GM23338 (cell line): ENCODE results near the gene DCAF7.

Experiments used
- CREB1 ChIP-seq: fragments of 250-450 bp; sonication (Bioruptor Pico); IDR thresholded peaks from 2 replicates; pipeline ENCODE4 v1.5.0; 2020; ENCODE audit warnings: low read depth, mild to moderate bottlenecking, moderate library complexity
- EZH2 ChIP-seq: fragments of 200-600 bp; sonication (generic); IDR thresholded peaks from one replicate; pipeline ENCODE4 v1.8.0; 2017; ENCODE audit warnings: antibody characterized with exemption, mild to moderate bottlenecking, low read depth; ENCODE audit not compliant: unreplicated experiment
- EZH2phosphoT487 ChIP-seq: fragments of 200-600 bp; sonication (generic); IDR thresholded peaks from one replicate; pipeline ENCODE4 v1.8.1; 2018; ENCODE audit warnings: antibody characterized with exemption; ENCODE audit not compliant: unreplicated experiment
- JUNB ChIP-seq: IDR thresholded peaks from one replicate; pipeline ENCODE4 v1.6.1; 2016; ENCODE audit warnings: antibody characterized with exemption; ENCODE audit not compliant: unreplicated experiment
- NANOG ChIP-seq: IDR thresholded peaks from 2 replicates; pipeline ENCODE4 v1.6.1; 2016; ENCODE audit warnings: antibody characterized with exemption, borderline replicate concordance
- POLR2AphosphoS5 ChIP-seq: IDR thresholded peaks from 2 replicates; pipeline ENCODE4 v1.6.1; 2016; ENCODE audit warnings: antibody characterized with exemption, low read depth
- REST ChIP-seq: IDR thresholded peaks from one replicate; pipeline ENCODE4 v1.6.1; 2018; ENCODE audit warnings: antibody characterized with exemption; ENCODE audit not compliant: unreplicated experiment
- STAT1 ChIP-seq: IDR thresholded peaks from one replicate; pipeline ENCODE4 v1.6.1; 2016; ENCODE audit warnings: antibody characterized with exemption; ENCODE audit not compliant: unreplicated experiment
- ZNF114 ChIP-seq: fragments of 250-450 bp; sonication (Bioruptor Pico); IDR thresholded peaks from 2 replicates; pipeline ENCODE4 v1.5.0; 2020; ENCODE audit warnings: mild to moderate bottlenecking, moderate library complexity
- ZNF331 ChIP-seq: fragments of 250-450 bp; sonication (Bioruptor Pico); IDR thresholded peaks from 2 replicates; pipeline ENCODE4 v1.5.0; 2020; ENCODE audit warnings: low read depth, mild to moderate bottlenecking, moderate library complexity
- TF ChIP-seq, protein P1 (sequence below), 2 experiments: fragments of 200-600 bp in 1 of 2; sonication (generic) in 1 of 2; conservative IDR thresholded peaks; 2 replicates each; pipeline versions ENCODE4 v1.5.1 to v1.6.1; 2016 to 2017; ENCODE audit warnings: antibody characterized with exemption in 2 of 2, low read depth in 2 of 2, mild to moderate bottlenecking in 2 of 2, moderate library complexity in 1 of 2
- TF ChIP-seq, protein P2 (sequence below): IDR thresholded peaks from 2 replicates; pipeline ENCODE4 v1.6.1; 2016; ENCODE audit warnings: antibody characterized with exemption
- TF ChIP-seq, protein P3 (sequence below): fragments of 250-450 bp; sonication (Bioruptor Pico); IDR thresholded peaks from 2 replicates; pipeline ENCODE4 v1.5.0; 2020; ENCODE audit warnings: mild to moderate bottlenecking, moderate library complexity

- TF ChIP-seq, protein P1, sequence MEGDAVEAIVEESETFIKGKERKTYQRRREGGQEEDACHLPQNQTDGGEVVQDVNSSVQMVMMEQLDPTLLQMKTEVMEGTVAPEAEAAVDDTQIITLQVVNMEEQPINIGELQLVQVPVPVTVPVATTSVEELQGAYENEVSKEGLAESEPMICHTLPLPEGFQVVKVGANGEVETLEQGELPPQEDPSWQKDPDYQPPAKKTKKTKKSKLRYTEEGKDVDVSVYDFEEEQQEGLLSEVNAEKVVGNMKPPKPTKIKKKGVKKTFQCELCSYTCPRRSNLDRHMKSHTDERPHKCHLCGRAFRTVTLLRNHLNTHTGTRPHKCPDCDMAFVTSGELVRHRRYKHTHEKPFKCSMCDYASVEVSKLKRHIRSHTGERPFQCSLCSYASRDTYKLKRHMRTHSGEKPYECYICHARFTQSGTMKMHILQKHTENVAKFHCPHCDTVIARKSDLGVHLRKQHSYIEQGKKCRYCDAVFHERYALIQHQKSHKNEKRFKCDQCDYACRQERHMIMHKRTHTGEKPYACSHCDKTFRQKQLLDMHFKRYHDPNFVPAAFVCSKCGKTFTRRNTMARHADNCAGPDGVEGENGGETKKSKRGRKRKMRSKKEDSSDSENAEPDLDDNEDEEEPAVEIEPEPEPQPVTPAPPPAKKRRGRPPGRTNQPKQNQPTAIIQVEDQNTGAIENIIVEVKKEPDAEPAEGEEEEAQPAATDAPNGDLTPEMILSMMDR (conservative IDR thresholded peaks at IDR 0.05; ENCODE audit: low read depth in 2 of 2) = no peak
- TF ChIP-seq EZH2 = no peak
- TF ChIP-seq CREB1 (CRISPR knock-in tag) = no peak
- no peak for TF ChIP-seq EZH2phosphoT487
- no peak for TF ChIP-seq ZNF331
- no peak for TF ChIP-seq POLR2AphosphoS5
- TF ChIP-seq JUNB = no peak
- TF ChIP-seq REST = no peak
- TF ChIP-seq, protein P2, sequence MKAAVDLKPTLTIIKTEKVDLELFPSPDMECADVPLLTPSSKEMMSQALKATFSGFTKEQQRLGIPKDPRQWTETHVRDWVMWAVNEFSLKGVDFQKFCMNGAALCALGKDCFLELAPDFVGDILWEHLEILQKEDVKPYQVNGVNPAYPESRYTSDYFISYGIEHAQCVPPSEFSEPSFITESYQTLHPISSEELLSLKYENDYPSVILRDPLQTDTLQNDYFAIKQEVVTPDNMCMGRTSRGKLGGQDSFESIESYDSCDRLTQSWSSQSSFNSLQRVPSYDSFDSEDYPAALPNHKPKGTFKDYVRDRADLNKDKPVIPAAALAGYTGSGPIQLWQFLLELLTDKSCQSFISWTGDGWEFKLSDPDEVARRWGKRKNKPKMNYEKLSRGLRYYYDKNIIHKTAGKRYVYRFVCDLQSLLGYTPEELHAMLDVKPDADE = no peak
- TF ChIP-seq, protein P3, sequence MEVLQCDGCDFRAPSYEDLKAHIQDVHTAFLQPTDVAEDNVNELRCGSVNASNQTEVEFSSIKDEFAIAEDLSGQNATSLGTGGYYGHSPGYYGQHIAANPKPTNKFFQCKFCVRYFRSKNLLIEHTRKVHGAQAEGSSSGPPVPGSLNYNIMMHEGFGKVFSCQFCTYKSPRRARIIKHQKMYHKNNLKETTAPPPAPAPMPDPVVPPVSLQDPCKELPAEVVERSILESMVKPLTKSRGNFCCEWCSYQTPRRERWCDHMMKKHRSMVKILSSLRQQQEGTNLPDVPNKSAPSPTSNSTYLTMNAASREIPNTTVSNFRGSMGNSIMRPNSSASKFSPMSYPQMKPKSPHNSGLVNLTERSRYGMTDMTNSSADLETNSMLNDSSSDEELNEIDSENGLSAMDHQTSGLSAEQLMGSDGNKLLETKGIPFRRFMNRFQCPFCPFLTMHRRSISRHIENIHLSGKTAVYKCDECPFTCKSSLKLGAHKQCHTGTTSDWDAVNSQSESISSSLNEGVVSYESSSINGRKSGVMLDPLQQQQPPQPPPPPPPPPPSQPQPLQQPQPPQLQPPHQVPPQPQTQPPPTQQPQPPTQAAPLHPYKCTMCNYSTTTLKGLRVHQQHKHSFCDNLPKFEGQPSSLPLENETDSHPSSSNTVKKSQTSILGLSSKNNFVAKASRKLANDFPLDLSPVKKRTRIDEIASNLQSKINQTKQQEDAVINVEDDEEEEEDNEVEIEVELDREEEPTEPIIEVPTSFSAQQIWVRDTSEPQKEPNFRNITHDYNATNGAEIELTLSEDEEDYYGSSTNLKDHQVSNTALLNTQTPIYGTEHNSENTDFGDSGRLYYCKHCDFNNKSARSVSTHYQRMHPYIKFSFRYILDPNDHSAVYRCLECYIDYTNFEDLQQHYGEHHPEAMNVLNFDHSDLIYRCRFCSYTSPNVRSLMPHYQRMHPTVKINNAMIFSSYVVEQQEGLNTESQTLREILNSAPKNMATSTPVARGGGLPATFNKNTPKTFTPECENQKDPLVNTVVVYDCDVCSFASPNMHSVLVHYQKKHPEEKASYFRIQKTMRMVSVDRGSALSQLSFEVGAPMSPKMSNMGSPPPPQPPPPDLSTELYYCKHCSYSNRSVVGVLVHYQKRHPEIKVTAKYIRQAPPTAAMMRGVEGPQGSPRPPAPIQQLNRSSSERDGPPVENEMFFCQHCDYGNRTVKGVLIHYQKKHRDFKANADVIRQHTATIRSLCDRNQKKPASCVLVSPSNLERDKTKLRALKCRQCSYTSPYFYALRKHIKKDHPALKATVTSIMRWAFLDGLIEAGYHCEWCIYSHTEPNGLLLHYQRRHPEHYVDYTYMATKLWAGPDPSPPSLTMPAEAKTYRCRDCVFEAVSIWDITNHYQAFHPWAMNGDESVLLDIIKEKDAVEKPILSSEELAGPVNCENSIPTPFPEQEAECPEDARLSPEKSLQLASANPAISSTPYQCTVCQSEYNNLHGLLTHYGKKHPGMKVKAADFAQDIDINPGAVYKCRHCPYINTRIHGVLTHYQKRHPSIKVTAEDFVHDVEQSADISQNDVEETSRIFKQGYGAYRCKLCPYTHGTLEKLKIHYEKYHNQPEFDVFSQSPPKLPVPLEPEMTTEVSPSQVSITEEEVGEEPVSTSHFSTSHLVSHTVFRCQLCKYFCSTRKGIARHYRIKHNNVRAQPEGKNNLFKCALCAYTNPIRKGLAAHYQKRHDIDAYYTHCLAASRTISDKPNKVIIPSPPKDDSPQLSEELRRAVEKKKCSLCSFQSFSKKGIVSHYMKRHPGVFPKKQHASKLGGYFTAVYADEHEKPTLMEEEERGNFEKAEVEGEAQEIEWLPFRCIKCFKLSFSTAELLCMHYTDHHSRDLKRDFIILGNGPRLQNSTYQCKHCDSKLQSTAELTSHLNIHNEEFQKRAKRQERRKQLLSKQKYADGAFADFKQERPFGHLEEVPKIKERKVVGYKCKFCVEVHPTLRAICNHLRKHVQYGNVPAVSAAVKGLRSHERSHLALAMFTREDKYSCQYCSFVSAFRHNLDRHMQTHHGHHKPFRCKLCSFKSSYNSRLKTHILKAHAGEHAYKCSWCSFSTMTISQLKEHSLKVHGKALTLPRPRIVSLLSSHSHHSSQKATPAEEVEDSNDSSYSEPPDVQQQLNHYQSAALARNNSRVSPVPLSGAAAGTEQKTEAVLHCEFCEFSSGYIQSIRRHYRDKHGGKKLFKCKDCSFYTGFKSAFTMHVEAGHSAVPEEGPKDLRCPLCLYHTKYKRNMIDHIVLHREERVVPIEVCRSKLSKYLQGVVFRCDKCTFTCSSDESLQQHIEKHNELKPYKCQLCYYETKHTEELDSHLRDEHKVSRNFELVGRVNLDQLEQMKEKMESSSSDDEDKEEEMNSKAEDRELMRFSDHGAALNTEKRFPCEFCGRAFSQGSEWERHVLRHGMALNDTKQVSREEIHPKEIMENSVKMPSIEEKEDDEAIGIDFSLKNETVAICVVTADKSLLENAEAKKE = no peak
- no peak for TF ChIP-seq STAT1
- no peak for TF ChIP-seq NANOG
- TF ChIP-seq ZNF114 (CRISPR knock-in tag) = no peak
Observed at GRCh38 chr17:63519972-63520882, 30.1 kb upstream of the DCAF7 start.
